Osteocyte (in vitro differentiated cells): ENCODE measurements around the gene RSRC1. TPM values are rescaled to one million over a fixed set of nuclear protein-coding genes. Genes with fewer than 3 reads are reported as not detected.
"Not testable (repeated sequence)": the region's sequence is repeated elsewhere in the genome, so short reads cannot be mapped to it uniquely, and the experiment has no call there.

Source experiments
- DNase-seq: peaks from one replicate; pipeline ENCODE4 v3.0.0; 2021; ENCODE audit warnings: mixed read lengths; ENCODE audit not compliant: unreplicated experiment; ENCODE audit errors: extremely low spot score
- H3K27ac Mint-ChIP-seq: one replicate; pipeline ENCODE4 v1.8.0; 2021; ENCODE audit warnings: mild to moderate bottlenecking, mixed read lengths; ENCODE audit not compliant: unreplicated experiment
- H3K27me3 Mint-ChIP-seq: one replicate; pipeline ENCODE4 v1.8.0; 2021; ENCODE audit warnings: mixed read lengths; ENCODE audit not compliant: unreplicated experiment
- H3K36me3 Mint-ChIP-seq: one replicate; pipeline ENCODE4 v1.8.0; 2021; ENCODE audit warnings: mixed read lengths; ENCODE audit not compliant: unreplicated experiment
- H3K4me1 Mint-ChIP-seq: one replicate; pipeline ENCODE4 v1.8.0; 2021; ENCODE audit warnings: mixed read lengths; ENCODE audit not compliant: unreplicated experiment
- H3K4me3 Mint-ChIP-seq: one replicate; pipeline ENCODE4 v1.8.0; 2021; ENCODE audit warnings: mild to moderate bottlenecking, moderate library complexity, mixed read lengths; ENCODE audit not compliant: unreplicated experiment
- H3K9me3 Mint-ChIP-seq: one replicate; pipeline ENCODE4 v1.8.0; 2021; ENCODE audit warnings: mixed read lengths; ENCODE audit not compliant: unreplicated experiment
- CTCF ChIP-seq: fragments of 200-600 bp; sonication (generic); IDR thresholded peaks from 2 replicates; pipeline ENCODE4 v1.5.0; 2021; ENCODE audit warnings: antibody characterized with exemption, mild to moderate bottlenecking, moderate library complexity
- total RNA-seq: library from RNA; stranded (reverse); gene quantifications from 2 replicates; pipeline ENCODE4 v1.2.1, GENCODE V29; 2021

RSRC1 gene
- total RNA-seq, 1 donor from 2014 or later = 26.3 TPM

GRCh38 chr3:158339638-158340037 lies 229.7 kb downstream of the RSRC1 start:
- Mint-ChIP-seq H3K27ac (no peak overlapping the region), H3K4me3 (no peak overlapping the region), H3K27me3 (no peaks in the 10 kb centered on the region), H3K36me3 (peaks cover 4% of the 10 kb centered on the region), H3K4me1 (no peaks in the 10 kb centered on the region), H3K9me3 (no peaks in the 10 kb centered on the region)
- no peak for DNase-seq
- TF ChIP-seq CTCF = no peak

DNA sequence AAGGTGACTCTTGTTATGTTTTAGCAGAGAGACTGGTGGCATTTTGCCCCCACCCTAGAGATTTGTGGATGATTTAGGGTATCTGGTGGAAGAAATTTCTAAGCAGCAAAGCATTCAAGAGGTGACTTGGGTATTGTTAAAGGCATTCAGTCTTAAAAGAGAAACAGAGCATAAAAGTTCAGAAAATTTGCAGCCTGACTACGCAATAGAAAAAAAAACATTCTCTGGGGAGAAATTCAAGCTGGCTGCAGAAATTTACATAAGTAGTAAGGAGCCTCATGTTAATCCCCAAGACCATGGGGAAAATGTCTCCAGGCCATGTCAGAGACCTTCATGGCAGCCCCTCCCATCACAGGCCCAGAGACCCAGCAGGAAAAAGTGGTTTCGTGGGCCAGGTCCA lies 231.1 kb downstream of the RSRC1 start:
- not testable (repeated sequence) for H3K4me1 Mint-ChIP-seq, H3K27ac Mint-ChIP-seq, H3K4me3 Mint-ChIP-seq, DNase-seq, H3K9me3 Mint-ChIP-seq, H3K27me3 Mint-ChIP-seq, H3K36me3 Mint-ChIP-seq

GRCh38 chr3:158347966-158348365 lies 238.1 kb downstream of the RSRC1 start:
- H3K9me3 Mint-ChIP-seq = peaks cover 3% of the 10 kb centered on the region
- H3K27ac Mint-ChIP-seq = no peak overlapping the region
- DNase-seq = no peak
- no peak for TF ChIP-seq CTCF
- no peaks in the 10 kb centered on the region for H3K27me3 Mint-ChIP-seq
- no peaks in the 10 kb centered on the region for H3K36me3 Mint-ChIP-seq
- H3K4me1 Mint-ChIP-seq = no peaks in the 10 kb centered on the region
- no peak overlapping the region for H3K4me3 Mint-ChIP-seq

DNA sequence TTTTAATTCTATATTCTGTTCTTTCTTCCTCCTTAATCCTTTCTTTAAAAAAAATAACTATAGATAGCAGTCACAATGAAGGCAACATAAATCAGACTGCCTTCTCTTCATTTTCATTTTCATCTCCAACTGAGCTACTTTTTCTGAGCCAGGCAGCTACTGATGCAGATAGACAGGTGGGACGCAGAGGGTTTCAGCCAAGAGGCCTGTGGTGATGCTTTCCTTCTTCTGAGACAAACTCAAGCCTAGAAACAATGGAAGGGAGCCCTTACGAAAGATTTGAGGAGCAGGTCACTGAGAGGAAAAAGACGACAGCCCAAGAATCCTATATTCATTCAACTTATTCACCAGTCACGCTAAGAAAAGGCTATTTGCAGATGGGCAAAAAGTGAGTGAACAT lies 241.1 kb downstream of the RSRC1 start:
- H3K9me3 Mint-ChIP-seq = peaks cover 3% of the 10 kb centered on the region
- H3K27ac Mint-ChIP-seq = no peak overlapping the region
- TF ChIP-seq CTCF = no peak
- no peaks in the 10 kb centered on the region for H3K36me3 Mint-ChIP-seq
- H3K27me3 Mint-ChIP-seq = no peaks in the 10 kb centered on the region
- H3K4me1 Mint-ChIP-seq = no peaks in the 10 kb centered on the region
- no peak overlapping the region for H3K4me3 Mint-ChIP-seq
- no peak for DNase-seq

DNA sequence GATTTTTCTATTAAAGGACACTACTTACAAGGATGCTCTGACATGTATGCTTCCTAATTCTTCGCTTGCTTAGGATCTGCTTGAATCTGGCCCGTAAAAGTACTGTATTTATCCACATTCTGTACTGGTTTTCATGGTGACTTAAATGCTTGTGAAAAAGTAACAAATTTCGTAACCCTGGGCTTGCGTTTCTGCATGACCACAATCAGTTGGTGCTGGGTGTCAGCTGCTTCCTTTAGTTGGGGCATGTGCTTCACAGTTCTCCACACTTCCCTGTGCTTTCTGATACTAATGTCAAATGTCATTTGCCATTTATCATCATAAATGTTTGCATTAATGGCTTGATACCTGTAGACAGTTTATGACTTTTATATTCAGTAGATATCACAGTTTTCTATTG lies 242.7 kb downstream of the RSRC1 start:
- Mint-ChIP-seq H3K36me3 (no peaks in the 10 kb centered on the region), H3K27me3 (no peaks in the 10 kb centered on the region), H3K27ac (no peak overlapping the region), H3K9me3 (no peaks in the 10 kb centered on the region), H3K4me1 (no peaks in the 10 kb centered on the region), H3K4me3 (no peak overlapping the region)
- TF ChIP-seq CTCF = no peak
- DNase-seq = no peak

DNA sequence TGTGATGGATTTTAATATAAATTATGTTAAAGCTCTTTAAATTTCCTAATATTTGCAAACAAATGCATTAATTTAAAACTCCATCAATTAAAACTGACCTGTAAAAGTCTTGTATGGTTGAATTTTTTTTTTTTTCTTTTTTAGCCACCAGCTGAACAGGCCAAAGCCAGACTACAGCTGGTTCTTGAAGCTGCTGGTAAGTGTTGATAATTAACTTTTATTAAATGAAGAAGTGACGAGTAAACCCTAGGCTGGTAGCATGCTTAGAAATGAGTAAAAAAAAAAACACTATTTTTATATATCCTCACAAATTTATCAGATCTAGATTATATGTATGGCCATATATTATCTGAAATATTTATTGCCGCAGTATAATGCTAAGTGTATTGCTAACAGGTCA lies 244.8 kb downstream of the RSRC1 start:
- Mint-ChIP-seq H3K36me3 (no peaks in the 10 kb centered on the region), H3K4me3 (no peak overlapping the region), H3K9me3 (no peaks in the 10 kb centered on the region), H3K27me3 (no peaks in the 10 kb centered on the region), H3K4me1 (no peaks in the 10 kb centered on the region), H3K27ac (no peak overlapping the region)
- DNase-seq = no peak
- no peak for TF ChIP-seq CTCF
